DOHH2 (cell line): ENCODE data around the gene CASP8.

Experiments used
- CTCF ChIP-seq: fragments of 200-600 bp; sonication (generic); IDR thresholded peaks from one replicate; pipeline ENCODE4 v1.5.1; 2014; ENCODE audit warnings: antibody characterized with exemption, mild to moderate bottlenecking, low read depth, low read length; ENCODE audit not compliant: poor library complexity, severe bottlenecking
- EZH2phosphoT487 ChIP-seq: fragments of 200-600 bp; sonication (generic); IDR thresholded peaks from 2 replicates; pipeline ENCODE4 v1.6.1; 2017; ENCODE audit warnings: borderline replicate concordance, mild to moderate bottlenecking, antibody characterized with exemption, low read length, moderate library complexity, mixed read lengths

- TF ChIP-seq EZH2phosphoT487 (no peak), CTCF (no peak)
These were observed 6.1 kb upstream of the CASP8 start for GRCh38 chr2:201254081-201254730.
